Progenitor cell of endocrine pancreas (in vitro differentiated cells): ENCODE results near the gene BRD4. TPM values are rescaled to one million over a fixed set of nuclear protein-coding genes. Genes with fewer than 3 reads are reported as not detected.

Experiments used
- DNase-seq: peaks from one replicate; pipeline ENCODE4 v3.0.0; 2021; ENCODE audit warnings: low spot score; ENCODE audit not compliant: unreplicated experiment
- H3K27ac Mint-ChIP-seq: 2 replicates; pipeline ENCODE4 v1.8.0; 2021; ENCODE audit warnings: mild to moderate bottlenecking, moderate library complexity, mixed read lengths
- H3K27me3 Mint-ChIP-seq: 2 replicates; pipeline ENCODE4 v1.8.0; 2021; ENCODE audit warnings: mixed read lengths
- H3K36me3 Mint-ChIP-seq: 2 replicates; pipeline ENCODE4 v1.8.0; 2022; ENCODE audit warnings: mixed read lengths; ENCODE audit not compliant: insufficient read depth
- H3K4me1 Mint-ChIP-seq: 2 replicates; pipeline ENCODE4 v1.8.0; 2021; ENCODE audit warnings: low read depth, mixed read lengths
- H3K4me3 Mint-ChIP-seq: 2 replicates; pipeline ENCODE4 v1.8.0; 2021; ENCODE audit warnings: low read depth, mild to moderate bottlenecking, moderate library complexity, mixed read lengths
- H3K9me3 Mint-ChIP-seq: 2 replicates; pipeline ENCODE4 v1.8.0; 2021; ENCODE audit warnings: low read depth, mixed read lengths
- total RNA-seq: library from RNA; stranded (reverse); gene quantifications from 2 replicates; pipeline ENCODE4 v1.2.1, GENCODE V29; 2021
- TF ChIP-seq, protein P1 (sequence below): fragments of 200-600 bp; sonication (generic); IDR thresholded peaks from one replicate; pipeline ENCODE4 v1.5.0; 2021; ENCODE audit warnings: antibody characterized with exemption, mild to moderate bottlenecking; ENCODE audit not compliant: unreplicated experiment

Gene BRD4
- total RNA-seq, 1 donor from 2014 or later, result 144 TPM

DNA sequence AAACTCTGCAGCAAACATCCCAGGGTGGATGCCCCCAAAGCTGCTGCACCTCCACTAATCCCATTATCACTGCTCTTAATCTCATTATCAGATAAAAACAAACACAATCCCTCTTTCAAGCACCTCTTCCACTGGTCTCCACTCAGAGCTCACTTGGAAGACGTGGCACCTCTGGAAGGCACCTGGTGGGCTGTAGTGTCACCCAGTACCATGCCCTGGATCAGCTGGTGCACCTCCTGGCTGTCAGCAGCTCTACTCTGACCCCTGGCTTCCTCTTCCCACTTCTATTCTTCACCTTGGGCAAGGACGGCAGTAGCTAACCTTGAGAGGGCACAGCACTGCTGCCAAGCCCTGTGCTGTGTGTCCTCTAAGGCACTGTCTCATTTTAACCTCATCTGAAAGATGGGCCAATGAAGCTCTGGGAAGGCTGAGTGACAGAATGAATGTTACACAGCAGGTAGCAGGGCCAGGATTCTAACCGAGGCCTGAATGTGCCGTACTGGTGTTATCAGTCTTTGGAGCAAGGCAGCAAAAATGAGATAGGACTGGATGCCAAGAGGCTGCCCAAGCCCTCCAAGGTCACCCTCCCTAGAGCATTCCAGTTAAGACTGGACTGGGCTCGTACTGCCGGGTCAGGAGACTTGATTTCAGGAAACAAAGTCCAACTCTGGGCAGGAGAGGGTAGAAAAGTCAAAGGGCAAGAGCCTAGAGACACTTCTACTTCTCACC, 7.4 kb downstream of the BRD4 start:
- Mint-ChIP-seq H3K9me3 (peaks cover 3% of the 10 kb centered on the region), H3K36me3 (peaks cover 1% of the 10 kb centered on the region), H3K4me3 (no peak overlapping the region), H3K27me3 (no peaks in the 10 kb centered on the region), H3K27ac (peak overlapping the region; percentile 80), H3K4me1 (peaks cover 62% of the 10 kb centered on the region)
- TF ChIP-seq, protein P1, sequence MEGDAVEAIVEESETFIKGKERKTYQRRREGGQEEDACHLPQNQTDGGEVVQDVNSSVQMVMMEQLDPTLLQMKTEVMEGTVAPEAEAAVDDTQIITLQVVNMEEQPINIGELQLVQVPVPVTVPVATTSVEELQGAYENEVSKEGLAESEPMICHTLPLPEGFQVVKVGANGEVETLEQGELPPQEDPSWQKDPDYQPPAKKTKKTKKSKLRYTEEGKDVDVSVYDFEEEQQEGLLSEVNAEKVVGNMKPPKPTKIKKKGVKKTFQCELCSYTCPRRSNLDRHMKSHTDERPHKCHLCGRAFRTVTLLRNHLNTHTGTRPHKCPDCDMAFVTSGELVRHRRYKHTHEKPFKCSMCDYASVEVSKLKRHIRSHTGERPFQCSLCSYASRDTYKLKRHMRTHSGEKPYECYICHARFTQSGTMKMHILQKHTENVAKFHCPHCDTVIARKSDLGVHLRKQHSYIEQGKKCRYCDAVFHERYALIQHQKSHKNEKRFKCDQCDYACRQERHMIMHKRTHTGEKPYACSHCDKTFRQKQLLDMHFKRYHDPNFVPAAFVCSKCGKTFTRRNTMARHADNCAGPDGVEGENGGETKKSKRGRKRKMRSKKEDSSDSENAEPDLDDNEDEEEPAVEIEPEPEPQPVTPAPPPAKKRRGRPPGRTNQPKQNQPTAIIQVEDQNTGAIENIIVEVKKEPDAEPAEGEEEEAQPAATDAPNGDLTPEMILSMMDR, result no peak
- DNase-seq, result no peak

DNA sequence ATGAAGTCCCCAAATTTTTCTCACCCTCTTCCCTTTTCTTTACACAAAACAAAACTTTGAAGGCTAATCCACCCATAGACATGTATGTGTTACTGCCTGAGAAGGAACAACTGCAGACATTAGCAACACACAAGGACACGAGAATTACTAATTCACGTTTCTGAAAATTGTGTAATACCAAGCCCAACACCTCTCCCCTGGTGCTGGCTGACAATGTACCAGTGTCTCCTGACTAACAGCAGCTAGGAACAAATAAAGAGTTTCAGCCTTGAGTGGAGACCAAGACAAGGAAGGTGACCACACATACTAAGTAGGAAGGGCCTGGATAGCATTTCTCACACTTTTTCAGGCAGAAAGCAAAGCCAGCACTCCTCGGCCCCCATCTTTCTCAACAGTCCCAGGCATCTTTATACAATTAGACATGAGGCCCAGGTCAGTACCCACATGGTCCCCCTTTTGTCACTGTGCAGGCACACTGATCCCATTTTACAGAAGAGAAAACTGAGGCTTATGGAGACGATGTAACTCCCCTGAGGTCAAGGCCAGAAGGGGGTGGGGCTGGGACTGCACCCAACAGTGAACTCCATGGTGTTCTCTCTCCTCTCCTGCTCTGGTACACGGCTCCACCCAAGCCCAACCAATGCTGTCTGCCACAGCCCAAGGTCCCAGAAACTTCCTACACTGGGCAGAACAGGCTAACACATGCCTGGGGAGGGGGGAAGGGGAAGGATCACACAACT, 8.7 kb downstream of the BRD4 start:
- H3K36me3 Mint-ChIP-seq, result peaks cover 1% of the 10 kb centered on the region
- H3K4me3 Mint-ChIP-seq, result no peak overlapping the region
- TF ChIP-seq, protein P1, result no peak
- DNase-seq, result no peak
- peaks cover 3% of the 10 kb centered on the region for H3K9me3 Mint-ChIP-seq
- peaks cover 60% of the 10 kb centered on the region for H3K4me1 Mint-ChIP-seq
- H3K27ac Mint-ChIP-seq, result peak overlapping the region; percentile 2
- no peaks in the 10 kb centered on the region for H3K27me3 Mint-ChIP-seq

DNA sequence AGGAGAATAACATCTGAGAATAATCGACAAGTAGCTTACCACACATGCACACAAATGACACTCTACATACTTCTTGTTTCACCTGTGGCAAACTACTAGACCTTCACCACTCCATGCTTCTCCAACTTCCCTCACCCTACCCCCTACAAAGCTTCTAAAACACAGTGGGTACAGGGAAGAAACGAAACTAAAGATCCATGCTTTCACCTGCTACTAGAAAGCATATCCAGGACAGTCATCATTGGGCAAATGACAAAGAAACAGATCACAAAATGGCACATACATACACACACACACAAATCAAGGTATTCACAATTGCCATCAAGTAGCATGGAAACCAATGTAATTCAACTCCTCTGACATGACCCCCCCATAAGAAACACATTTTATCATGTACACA, 10.6 kb downstream of the BRD4 start:
- Mint-ChIP-seq H3K36me3 (peaks cover 1% of the 10 kb centered on the region), H3K27ac (peak overlapping the region; percentile 9), H3K9me3 (peaks cover 3% of the 10 kb centered on the region), H3K4me3 (no peak overlapping the region), H3K27me3 (no peaks in the 10 kb centered on the region), H3K4me1 (peaks cover 69% of the 10 kb centered on the region)
- DNase-seq, result no peak
- TF ChIP-seq, protein P1, result no peak

DNA sequence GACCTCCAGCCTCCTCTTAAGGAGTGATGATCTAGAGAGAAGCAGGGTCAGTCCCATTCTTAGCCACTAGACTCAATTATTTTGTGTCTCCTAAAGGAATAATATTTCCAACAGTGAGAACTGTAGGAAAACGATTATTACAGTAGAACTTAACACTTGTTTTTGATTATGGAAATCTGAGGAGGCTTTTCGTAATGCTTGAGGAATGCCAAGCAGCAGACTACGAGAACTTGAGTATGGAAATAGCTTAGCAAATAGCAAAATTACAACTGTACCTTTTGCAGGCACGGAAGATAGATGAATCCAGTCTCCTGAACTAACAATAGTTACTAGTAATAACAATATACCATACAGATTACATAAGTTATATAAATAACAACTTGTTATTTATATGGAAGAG, 12.2 kb downstream of the BRD4 start:
- Mint-ChIP-seq H3K36me3 (peaks cover 1% of the 10 kb centered on the region), H3K9me3 (peaks cover 3% of the 10 kb centered on the region), H3K27ac (peak overlapping the region; percentile 67), H3K4me3 (no peak overlapping the region), H3K27me3 (no peaks in the 10 kb centered on the region), H3K4me1 (peaks cover 67% of the 10 kb centered on the region)
- TF ChIP-seq, protein P1, result no peak
- no peak for DNase-seq

DNA sequence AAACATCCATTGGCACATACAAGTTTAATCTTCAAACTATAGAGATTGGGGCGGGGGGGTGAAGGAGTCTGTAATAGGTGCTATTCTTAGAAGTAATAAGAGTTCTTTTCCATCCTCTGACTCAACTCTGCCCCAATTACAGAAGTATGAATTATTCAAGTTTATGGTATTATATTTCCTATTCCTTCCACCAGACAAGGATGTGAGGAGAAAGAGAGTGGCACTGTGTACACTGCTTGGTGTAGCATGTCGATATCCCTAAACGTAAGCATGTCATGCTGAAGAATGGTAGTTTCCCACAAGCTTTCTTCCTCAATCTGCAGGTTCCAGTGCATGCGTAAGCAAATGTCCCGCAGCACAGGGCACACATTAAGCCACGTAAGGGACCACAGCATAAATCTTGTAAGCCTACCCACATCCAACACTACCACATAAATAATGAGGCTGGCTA, 14.1 kb downstream of the BRD4 start:
- Mint-ChIP-seq H3K27ac (peak overlapping the region; percentile 77), H3K4me1 (peaks cover 64% of the 10 kb centered on the region), H3K27me3 (no peaks in the 10 kb centered on the region), H3K36me3 (no peaks in the 10 kb centered on the region), H3K9me3 (peaks cover under 1% of the 10 kb centered on the region), H3K4me3 (no peak overlapping the region)
- DNase-seq, result no peak
- TF ChIP-seq, protein P1, result no peak
